DMS114 treated with DMSO at 0.1 percent for 48 hours (cell line): ENCODE data around the gene GABRR2.

Experiments used
- DNase-seq: peaks from one replicate; lab custom pipeline; 2025; ENCODE audit not compliant: unreplicated experiment; lab: John Stamatoyannopoulos, UW

GABRR2 gene

DNA sequence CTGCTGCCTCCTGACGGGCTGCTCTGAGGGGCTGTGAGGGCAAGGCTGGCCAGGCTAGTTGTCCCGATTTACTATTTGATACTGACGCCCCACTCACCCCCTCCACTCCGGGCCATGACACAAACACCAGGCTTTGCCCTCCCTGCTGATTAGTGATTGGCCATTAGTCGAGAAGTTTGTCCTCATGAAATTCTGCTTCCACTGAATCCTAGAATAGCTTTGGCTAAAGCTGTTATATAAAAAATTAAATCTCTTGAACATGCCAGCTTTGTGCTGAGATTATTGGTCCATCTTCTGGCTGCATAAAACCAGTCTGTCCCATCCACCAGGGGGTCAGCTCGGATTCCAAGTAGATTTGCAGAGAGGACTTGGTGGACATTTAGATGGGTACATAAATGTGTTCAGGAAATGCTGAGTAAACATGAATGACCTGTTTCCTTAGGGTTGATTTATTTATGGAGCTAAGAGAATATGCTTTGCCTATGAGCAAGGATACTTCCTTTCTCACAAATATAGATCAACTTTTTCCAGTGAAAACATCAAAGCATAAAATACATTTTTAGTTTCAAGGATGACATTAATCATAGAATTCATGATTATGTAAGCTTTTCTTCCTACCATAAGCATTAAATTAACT lies at the start of gene GABRR2:
Gene GABRR2 (minus strand): TSS at position 51 of the 637 bp plus-strand sequence. CDS start 134 bp downstream, outside the sequence.
- DNase-seq = no peak

DNA sequence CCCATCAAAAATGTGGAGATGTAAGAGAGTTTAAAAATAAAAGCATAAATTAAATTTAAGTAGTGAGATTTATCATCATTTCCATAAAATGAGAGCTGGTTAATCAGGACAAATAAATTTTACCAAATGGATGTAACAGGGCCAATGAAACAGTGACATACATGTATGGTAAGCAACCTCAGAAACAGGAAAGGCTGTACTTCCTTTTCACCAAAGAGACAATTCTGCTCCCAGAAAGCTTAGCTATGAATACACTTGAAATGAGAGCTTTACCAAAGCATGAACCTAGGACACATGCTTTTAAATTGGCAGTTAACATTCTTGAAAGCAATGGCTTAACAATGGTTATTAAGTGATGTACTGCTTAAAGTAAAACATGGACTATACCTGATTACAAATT lies 49.5 kb upstream of the GABRR2 start:
- DNase-seq = no peak

DNA sequence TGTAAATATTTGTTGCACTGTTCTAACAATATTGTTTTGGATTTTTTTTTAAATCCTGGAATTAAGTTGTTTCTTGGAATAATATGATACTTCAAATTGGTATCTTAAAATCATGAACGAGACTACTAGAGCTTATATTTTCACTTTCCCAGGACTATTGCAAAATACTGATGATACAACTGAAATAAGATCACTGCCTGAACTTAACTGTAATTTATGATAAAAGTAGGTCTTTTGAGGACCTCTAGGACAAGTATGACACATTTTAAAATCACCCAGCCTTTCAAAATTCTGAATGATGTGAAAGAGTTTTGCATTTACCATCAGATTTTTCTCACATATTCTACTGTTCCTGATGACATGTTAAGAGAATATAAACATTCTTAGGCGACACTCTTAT lies 46.1 kb upstream of the GABRR2 start:
- DNase-seq = no peak

DNA sequence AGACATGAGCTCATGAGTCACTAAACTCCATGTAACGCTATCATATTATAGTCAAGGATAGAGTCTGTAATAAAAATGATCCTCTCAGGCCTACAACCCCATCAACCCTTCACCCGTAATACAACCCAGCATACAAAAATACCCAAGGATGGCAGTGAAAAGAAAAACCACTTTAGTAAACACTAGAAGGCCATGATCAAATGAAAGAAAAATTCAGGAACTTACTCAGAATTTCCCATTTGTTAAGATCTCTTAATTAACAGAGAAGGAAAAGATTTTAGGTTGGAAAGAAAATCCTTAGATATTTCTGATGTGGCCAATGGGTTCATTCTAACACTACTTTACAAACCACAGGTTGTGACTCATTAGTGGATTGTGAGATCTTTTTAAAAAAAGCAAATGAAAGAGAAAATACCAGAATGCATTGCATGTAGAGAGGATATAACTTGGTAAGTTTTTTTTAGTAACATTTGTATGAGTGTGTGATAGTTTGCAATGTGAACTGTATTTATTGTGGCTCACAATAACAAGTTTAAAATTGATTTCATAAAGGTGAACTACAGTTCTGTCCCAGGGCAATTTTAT lies 45.4 kb upstream of the GABRR2 start:
- no peak for DNase-seq

DNA sequence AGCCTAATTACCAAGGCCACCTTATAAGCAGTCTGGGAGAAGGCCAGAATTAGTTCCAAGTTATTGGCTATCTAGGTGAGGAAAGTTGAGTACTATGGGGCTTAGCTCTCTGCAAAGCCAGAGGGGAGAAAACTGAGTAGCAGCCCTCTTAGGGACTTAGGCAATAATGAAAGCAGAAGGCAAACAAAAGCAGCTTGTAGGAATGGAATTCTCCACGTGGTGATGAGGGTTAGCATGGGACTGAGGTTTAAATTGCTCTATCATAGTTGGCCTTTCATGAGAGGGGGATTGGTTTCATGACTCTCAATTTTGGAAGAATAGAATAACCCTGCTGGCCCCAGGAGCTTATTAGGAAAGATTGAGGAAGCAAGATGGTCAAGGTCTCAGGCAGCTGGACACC lies 44.5 kb upstream of the GABRR2 start:
- no peak for DNase-seq

DNA sequence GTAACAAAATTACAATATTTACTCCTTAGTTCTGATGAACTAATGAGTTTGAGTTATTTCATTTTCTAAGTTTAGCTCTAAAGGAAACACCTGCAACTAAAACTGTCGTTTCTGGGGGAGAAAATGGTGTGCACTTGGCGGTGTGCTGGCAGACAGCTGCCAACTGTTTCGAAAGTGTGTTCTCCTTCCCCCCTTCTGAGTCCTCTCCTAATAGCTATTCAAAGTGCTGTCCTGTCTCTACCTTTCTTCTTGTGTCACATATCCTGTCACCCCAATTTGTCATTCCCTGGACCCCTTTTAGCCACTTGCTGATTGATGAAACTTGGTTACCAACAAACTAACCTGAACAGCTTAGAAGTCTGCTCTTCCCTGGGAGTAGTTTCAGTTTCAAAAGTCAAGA lies 42.3 kb upstream of the GABRR2 start:
- no peak for DNase-seq

DNA sequence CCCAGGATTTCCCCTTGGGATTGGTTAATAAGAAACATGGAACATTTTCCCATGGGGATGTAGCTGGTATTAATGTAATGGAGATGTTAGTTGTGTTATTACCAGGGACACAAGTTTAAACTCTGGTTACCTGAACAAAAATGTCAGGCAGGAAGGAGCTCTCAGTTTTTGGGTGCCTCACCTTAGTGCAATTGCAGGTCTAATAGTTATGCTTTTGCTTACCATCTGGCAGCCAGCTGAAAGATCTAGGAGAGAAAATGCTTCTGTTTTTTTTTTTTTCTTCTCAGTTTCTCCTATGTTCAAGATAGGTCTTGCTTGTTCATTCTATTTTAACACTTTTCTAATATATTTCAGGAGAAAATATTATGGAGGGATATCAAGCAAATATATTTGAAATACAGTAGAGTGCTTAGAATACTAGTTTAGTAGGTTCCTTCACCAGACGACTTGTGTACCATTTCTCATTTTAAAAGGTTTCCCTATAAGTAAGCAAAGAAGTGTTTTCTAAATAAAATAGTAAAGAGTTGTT lies 41.6 kb upstream of the GABRR2 start:
- DNase-seq = no peak

DNA sequence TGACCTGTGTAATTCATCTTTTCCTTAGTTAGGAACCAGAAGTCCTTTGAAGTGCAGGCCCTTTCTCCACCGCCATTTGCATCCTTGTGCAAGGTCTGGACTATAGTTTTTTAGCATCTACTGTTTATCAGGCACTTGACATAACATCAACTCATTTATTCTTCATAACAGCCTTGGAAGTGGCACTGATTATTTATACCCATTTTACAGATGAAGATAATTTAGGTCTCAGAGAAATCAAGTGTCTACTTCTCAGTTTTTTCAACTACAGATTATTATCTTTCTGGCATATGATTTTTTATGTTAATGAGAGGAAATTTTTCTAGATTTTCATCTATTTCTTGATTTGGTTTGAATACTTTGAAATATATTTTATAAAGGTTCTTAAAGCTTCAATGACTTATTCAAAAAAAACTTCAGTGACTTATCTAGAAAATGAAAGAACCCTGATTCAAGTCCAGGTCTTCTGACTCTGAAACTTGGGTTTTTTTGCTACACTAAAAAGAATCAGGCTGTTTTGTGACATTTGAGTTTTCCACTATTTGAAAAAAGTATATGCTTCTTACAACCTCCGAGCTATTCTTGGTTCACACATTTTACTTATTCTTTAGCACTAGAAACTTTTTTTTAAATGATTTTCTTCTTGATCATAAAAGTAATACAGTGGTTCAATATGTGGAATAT lies 40.6 kb upstream of the GABRR2 start:
- DNase-seq = no peak

DNA sequence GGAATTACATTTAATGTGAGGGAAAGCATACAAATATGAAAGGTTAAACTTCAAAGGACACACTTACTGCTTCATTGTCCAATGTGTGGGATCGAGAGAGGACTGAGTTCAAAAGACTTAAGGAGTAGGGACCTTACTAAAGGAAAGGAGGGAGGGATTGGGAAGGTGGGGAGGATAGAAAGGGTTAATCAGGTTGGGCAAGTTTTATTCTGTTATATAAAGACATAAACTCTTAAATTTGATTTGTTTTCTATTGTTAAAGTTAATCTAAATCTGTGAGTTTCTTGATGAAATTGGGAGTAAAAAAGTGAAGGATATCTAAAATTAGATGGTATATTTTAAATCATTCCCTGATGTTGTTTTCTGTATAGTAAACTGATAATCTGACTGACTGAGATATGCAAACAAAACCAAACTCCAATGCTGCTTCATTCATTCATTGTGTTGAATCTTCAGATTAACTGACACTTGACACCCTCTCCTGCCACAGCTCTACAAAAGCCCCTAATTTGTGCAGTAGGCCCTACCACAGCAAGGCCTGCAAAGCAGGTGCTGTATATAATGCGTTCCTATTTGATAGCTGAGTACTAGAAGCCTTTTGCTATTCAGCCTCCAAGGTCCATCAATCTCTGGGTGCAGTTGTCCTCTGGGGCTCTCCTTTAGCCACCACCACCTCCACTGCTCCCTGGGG lies 38.7 kb upstream of the GABRR2 start:
- no peak for DNase-seq

DNA sequence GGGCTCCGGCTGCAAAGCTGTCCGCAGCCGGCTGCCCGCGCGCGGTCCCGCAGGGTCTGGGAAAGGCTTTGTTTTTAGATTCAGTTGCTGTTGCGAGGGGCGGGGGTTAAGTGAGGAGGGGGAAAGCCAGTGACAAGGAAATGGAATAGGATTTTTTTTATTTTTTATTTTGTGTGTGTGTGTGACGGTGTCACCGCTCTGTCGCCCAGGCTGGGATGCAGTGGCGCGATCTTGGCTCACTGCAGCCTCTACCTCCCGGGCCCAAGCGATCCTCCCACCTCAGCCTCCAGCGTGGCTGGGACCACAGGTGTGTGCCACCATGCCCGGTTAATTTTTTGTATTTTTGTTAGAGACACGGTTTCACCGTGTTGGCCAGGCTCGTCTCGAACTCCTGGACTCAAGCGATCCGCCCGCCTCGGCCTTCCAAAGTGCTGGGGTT lies 38.0 kb upstream of the GABRR2 start:
- no peak for DNase-seq

DNA sequence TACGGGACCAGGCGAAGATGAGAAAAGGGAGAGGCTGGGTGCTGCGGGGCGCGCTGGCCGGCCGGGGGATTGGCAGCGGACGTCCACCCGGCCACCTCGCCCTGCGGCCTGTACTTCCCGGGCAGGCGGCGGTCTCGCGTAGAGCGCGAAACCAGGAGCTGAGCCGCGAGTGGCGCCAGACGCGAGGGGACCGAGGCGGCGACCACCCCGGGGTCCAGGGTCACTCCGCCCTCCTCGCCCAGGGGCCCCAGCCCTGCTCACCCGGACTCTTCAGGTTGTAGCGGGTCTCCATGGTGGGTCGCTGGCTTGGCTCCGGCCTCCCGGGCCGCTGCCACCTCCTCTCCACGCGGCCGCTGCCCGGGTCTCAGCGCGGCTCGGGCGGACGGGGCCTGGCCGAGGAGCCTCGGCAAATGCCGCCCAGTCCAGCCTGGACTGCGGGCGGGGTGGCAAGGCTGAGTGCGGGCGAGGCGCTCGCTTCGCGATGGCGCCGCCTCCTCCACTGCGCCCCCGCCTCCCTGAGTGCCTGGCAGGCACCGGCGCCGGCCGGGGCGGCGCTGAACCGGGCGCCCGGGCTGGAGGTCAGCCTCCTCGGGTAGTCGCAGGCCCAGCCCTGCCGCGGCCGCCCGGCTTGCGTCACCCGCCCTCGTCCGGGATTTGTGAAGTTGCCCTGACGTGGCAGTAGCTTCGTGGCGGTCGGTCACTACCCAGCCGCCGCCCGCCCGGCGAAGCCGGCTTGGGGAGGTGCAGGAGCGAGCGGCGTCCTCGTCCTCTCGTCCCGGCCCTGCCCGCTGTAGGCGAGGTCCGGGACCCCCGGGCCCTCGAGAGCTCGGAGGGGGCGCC lies 37.4 kb upstream of the GABRR2 start, which contains the start of gene UBE2J1:
Gene UBE2J1 (minus strand): TSS at position 445 of the 840 bp plus-strand sequence. CDS start 153 bp downstream, at position 292.
- DNase-seq = peak; percentile 19

DNA sequence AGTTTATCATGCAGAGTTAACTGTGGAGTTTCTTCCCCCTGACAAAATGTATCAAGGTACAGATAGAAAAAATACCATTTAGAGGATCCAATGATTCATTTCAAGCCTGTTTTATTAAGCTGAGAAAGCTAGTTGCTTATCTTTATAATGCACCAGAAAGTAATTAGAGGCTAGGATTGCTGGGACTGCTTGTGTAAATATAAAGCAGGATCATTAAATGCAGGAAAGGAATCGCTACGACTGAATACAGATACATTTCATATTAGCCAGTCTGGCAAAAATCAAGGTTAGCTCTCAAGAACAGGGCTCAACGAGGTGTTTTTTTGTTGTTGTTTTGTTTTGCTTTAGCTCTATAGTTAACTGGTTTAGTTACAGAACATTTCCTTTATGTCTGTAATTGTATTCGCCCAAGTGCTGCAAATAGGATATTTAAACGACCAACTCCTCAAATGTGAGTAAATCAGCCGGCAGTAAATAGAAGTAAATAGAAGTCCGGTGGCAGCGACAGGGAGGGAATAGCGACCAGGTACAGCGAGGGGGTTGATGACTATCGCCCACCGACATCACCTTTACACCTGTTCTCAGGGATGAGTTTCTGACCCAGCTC lies 36.7 kb upstream of the GABRR2 start:
- DNase-seq = no peak

DNA sequence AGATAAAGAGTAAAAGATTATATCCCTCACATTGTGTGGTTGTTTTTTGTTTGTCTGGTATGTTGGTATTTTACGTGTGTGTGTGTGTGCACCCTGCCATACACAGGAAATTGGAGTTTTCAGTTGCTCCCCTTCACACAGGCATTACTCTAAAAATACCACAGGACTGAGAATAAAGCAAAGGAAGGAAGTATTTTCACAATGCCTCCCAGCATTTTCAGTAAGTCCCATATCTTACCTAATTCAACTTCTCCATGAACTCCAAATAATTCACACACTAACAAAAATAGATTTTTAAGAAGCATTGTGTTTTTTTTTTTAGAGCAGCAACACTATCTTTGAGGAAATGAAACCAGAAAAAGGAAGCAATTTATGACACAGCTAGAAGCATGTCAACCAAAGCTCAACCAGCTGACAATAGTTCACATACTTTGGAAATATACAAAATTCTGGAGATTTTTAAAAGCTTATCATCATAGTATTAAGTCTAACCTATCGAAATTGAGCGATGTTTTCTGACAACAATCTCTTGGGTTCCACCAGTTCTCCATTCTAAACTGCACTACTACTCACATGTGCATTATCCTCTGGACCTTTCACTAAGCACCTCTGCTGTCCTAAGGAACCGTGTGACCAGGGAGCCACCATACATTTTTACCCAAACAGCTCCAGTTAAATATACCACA lies 35.3 kb upstream of the GABRR2 start:
- DNase-seq = no peak

DNA sequence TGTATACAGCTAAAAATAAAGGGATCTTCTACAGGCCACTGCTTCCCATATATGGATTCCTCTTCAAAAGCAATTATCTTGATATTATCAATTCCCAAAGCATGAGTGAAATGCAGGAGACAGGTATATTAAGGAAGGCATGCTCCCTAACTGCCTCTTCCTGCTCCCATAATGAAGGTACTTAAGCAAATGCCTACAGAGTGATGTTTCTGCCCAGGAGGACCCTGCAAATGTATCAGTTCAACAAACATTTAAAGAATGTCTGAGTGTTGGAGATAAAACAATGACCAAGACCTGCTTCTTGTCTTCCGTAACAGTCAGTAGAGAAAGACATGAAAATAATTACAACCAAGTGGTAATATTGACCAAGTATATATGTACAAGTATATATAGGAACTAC lies 33.3 kb upstream of the GABRR2 start:
- no peak for DNase-seq

DNA sequence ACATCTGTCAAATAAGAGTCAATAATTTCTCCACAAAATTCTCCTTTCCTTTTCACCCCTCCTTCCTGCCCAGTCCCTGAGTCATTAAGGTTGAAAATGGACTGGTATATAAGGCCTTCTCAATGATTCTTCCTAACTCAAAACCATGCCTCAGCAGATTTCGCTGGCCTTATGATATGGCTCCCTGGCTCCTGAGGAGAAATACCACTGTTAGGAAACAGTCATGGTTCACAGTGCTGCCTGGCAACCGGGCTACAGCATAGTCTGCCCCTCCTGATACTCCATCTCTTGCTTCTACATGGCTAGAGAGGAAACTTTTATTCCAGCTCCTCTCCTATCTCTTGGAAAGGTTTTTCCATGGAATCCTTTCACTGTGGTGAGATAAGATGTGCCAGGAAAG lies 32.7 kb upstream of the GABRR2 start:
- DNase-seq = no peak

DNA sequence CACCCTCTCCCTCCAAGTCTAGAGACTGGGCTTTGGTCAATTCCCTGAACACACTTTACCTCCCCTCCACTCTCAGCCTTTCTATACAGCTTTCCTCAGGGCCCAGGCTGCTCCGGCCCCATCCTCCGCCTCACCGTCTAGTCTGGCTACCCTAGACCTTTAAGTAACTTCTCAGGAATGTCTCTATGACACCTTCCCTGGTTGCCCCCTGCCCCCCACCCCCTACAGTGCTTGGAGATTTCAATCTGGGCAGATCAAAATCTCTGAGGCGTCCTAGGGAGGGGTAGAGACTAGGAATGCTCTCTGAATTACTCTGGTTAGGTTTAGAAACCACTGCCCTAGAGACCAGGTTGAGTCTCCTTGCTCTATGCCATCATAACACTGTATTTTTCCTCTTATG lies 31.3 kb upstream of the GABRR2 start:
- DNase-seq = no peak

DNA sequence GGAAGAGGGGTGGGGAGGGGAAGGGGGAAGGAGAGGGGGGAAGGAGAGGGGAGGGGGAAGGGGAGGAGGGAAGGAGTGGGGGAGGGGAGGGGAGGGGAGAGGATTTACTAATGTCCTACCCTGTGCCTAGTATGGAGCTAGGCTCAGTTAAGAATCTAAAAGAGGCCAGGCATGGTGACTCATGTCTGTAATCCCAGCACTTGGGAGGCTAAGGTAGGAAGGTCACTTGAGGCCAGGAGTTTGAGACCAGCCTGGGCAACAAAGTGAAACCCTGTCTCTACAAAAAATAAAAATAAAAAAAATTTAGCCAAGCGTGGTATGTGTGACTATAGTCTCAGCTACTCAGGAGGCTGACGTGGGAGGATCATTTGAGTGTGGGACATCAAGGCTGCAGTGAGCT lies 24.5 kb upstream of the GABRR2 start:
- DNase-seq = no peak

DNA sequence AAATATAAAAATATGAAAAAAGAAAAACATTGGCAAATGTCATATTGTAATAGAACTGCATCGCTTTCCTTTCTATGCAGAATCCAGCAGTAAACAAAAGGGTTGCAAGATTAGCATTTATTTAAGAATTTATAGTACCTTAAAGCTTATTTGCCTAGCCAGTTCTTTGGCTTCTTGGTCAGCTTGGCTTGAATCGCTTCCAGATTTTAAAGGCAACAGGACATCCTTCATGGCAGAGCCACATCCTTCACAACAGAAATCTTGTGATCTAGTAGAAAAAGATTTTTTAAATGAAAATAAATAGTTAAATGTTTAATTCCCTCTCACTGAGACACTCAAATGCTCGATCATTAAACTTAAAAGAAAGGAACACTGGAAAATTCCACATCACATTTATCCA lies 20.1 kb upstream of the GABRR2 start:
- no peak for DNase-seq

DNA sequence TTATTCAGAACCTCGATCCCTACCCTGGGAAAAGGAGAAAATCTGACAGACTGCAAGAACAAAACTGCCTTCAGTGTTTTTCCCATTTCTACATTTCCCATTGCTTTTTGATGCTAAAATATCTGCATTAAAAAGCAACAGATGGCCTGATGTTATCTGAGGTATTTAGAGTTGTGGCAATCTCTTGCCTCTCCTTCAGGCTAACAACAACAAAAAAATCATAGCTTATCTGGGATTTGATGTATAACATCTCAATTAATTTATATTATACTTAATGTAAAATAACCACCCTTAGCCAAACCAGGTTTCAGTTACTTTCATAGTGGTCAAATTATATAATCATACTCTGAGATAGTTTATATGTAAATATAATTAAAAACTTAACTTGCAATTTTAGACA lies 15.8 kb upstream of the GABRR2 start:
- DNase-seq = no peak

DNA sequence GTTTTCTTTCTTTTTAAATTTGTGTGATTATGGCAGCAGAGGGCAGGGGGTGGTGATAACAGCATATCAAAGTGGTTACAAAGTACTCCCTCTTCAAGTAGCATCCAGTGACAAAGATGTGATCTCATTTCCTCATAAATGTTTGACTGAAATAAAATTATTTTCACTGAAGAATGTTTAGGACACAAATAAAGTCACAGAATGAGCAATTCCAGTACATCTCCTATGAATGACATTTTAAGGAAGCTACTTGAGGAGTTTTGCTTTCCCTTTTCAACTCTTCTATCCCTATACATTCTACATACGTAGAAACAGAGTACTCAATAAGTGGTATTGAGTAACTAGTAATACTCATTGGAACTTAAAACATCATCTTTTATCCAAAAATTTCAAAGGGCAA lies 13.9 kb upstream of the GABRR2 start:
- no peak for DNase-seq
